ENCODE results near the gene ZPR1.

Gene ZPR1

GRCh38 chr11:116800610-116801009, 12.8 kb upstream of the ZPR1 start:
- H3K9ac ChIP-seq (ENCODE audit: low read length), result no peak overlapping the region
- no peak overlapping the region for H3K27ac ChIP-seq (ENCODE audit: low read depth, low read length)
- no peak overlapping the region for H3K4me3 ChIP-seq (ENCODE audit: low read depth in 1 of 2, low read length in 2 of 2)
- H3K36me3 ChIP-seq (ENCODE audit: insufficient read depth, low read length), result no peaks in the 10 kb centered on the region
- no peaks in the 10 kb centered on the region for H3K27me3 ChIP-seq (ENCODE audit: control insufficient read depth in 1 of 2, insufficient read depth in 2 of 2, low read length in 2 of 2)
- H3K9me3 ChIP-seq (ENCODE audit: low read length), result no peaks in the 10 kb centered on the region
- H3K4me1 ChIP-seq (ENCODE audit: insufficient read depth, low read length), result no peaks in the 10 kb centered on the region

- Histone ChIP-seq H3K4me1 (ENCODE audit: insufficient read depth, low read length) (no peaks in the 10 kb centered on the region), H3K9me3 (ENCODE audit: low read length) (no peaks in the 10 kb centered on the region), H3K36me3 (ENCODE audit: insufficient read depth, low read length) (no peaks in the 10 kb centered on the region), H3K4me3 (ENCODE audit: low read depth in 1 of 2, low read length in 2 of 2) (no peak overlapping the region), H3K27me3 (ENCODE audit: control insufficient read depth in 1 of 2, insufficient read depth in 2 of 2, low read length in 2 of 2) (no peaks in the 10 kb centered on the region), H3K9ac (ENCODE audit: low read length) (no peak overlapping the region), H3K27ac (ENCODE audit: low read depth, low read length) (no peak overlapping the region)
Measured at GRCh38 chr11:116798368-116798767, 10.5 kb upstream of the ZPR1 start.

- Histone ChIP-seq H3K9me3 (ENCODE audit: low read length) (no peaks in the 10 kb centered on the region), H3K27ac (ENCODE audit: low read depth, low read length) (no peak overlapping the region), H3K27me3 (ENCODE audit: control insufficient read depth in 1 of 2, insufficient read depth in 2 of 2, low read length in 2 of 2) (no peaks in the 10 kb centered on the region), H3K36me3 (ENCODE audit: insufficient read depth, low read length) (no peaks in the 10 kb centered on the region), H3K9ac (ENCODE audit: low read length) (no peak overlapping the region), H3K4me3 (ENCODE audit: low read depth in 1 of 2, low read length in 2 of 2) (no peak overlapping the region), H3K4me1 (ENCODE audit: insufficient read depth, low read length) (no peaks in the 10 kb centered on the region)
Measured at GRCh38 chr11:116797816-116798215, 10.0 kb upstream of the ZPR1 start.

- H3K4me1 ChIP-seq (ENCODE audit: insufficient read depth, low read length), result no peaks in the 10 kb centered on the region
- no peak overlapping the region for H3K27ac ChIP-seq (ENCODE audit: low read depth, low read length)
- no peaks in the 10 kb centered on the region for H3K36me3 ChIP-seq (ENCODE audit: insufficient read depth, low read length)
- no peaks in the 10 kb centered on the region for H3K9me3 ChIP-seq (ENCODE audit: low read length)
- no peak overlapping the region for H3K9ac ChIP-seq (ENCODE audit: low read length)
- no peaks in the 10 kb centered on the region for H3K27me3 ChIP-seq (ENCODE audit: control insufficient read depth in 1 of 2, insufficient read depth in 2 of 2, low read length in 2 of 2)
- H3K4me3 ChIP-seq (ENCODE audit: low read depth in 1 of 2, low read length in 2 of 2), result no peak overlapping the region
Measured at GRCh38 chr11:116796548-116796947, 8.7 kb upstream of the ZPR1 start.

GRCh38 chr11:116794851-116795250, 7.0 kb upstream of the ZPR1 start:
- Histone ChIP-seq H3K27ac (ENCODE audit: low read depth, low read length) (no peak overlapping the region), H3K9ac (ENCODE audit: low read length) (no peak overlapping the region), H3K27me3 (ENCODE audit: control insufficient read depth in 1 of 2, insufficient read depth in 2 of 2, low read length in 2 of 2) (no peaks in the 10 kb centered on the region), H3K36me3 (ENCODE audit: insufficient read depth, low read length) (no peaks in the 10 kb centered on the region), H3K4me3 (ENCODE audit: low read depth in 1 of 2, low read length in 2 of 2) (no peak overlapping the region), H3K9me3 (ENCODE audit: low read length) (no peaks in the 10 kb centered on the region), H3K4me1 (ENCODE audit: insufficient read depth, low read length) (no peaks in the 10 kb centered on the region)

- H3K9me3 ChIP-seq (ENCODE audit: low read length), result no peaks in the 10 kb centered on the region
- no peak overlapping the region for H3K27ac ChIP-seq (ENCODE audit: low read depth, low read length)
- H3K36me3 ChIP-seq (ENCODE audit: insufficient read depth, low read length), result no peaks in the 10 kb centered on the region
- H3K4me3 ChIP-seq (ENCODE audit: low read depth in 1 of 2, low read length in 2 of 2), result no peak overlapping the region
- peaks cover under 1% of the 10 kb centered on the region for H3K4me1 ChIP-seq (ENCODE audit: insufficient read depth, low read length)
- H3K9ac ChIP-seq (ENCODE audit: low read length), result no peak overlapping the region
- no peaks in the 10 kb centered on the region for H3K27me3 ChIP-seq (ENCODE audit: control insufficient read depth in 1 of 2, insufficient read depth in 2 of 2, low read length in 2 of 2)
Measured at GRCh38 chr11:116793772-116794097, 5.9 kb upstream of the ZPR1 start.

- Histone ChIP-seq H3K27me3 (ENCODE audit: control insufficient read depth in 1 of 2, insufficient read depth in 2 of 2, low read length in 2 of 2) (no peaks in the 10 kb centered on the region), H3K9ac (ENCODE audit: low read length) (no peak overlapping the region), H3K4me3 (ENCODE audit: low read depth in 1 of 2, low read length in 2 of 2) (no peak overlapping the region), H3K4me1 (ENCODE audit: insufficient read depth, low read length) (peaks cover 7% of the 10 kb centered on the region), H3K36me3 (ENCODE audit: insufficient read depth, low read length) (no peaks in the 10 kb centered on the region), H3K27ac (ENCODE audit: low read depth, low read length) (no peak overlapping the region), H3K9me3 (ENCODE audit: low read length) (no peaks in the 10 kb centered on the region)
Measured at GRCh38 chr11:116792869-116793771, 5.3 kb upstream of the ZPR1 start.

- no peaks in the 10 kb centered on the region for H3K9me3 ChIP-seq (ENCODE audit: low read length)
- H3K4me1 ChIP-seq (ENCODE audit: insufficient read depth, low read length), result peaks cover 8% of the 10 kb centered on the region
- no peak overlapping the region for H3K27ac ChIP-seq (ENCODE audit: low read depth, low read length)
- H3K4me3 ChIP-seq (ENCODE audit: low read depth in 1 of 2, low read length in 2 of 2), result no peak overlapping the region
- no peak overlapping the region for H3K9ac ChIP-seq (ENCODE audit: low read length)
- no peaks in the 10 kb centered on the region for H3K36me3 ChIP-seq (ENCODE audit: insufficient read depth, low read length)
- H3K27me3 ChIP-seq (ENCODE audit: control insufficient read depth in 1 of 2, insufficient read depth in 2 of 2, low read length in 2 of 2), result no peaks in the 10 kb centered on the region
Measured at GRCh38 chr11:116792144-116792868, 4.5 kb upstream of the ZPR1 start.

GRCh38 chr11:116791813-116792143, 4.0 kb upstream of the ZPR1 start, which contains the start of gene APOA5:
TSS of gene APOA5 (minus strand) at chr11:116791879. CDS start at chr11:116791860, 19 bp downstream.
- Histone ChIP-seq H3K27me3 (ENCODE audit: control insufficient read depth in 1 of 2, insufficient read depth in 2 of 2, low read length in 2 of 2) (no peaks in the 10 kb centered on the region), H3K27ac (ENCODE audit: low read depth, low read length) (no peak within 1 kb of the TSS), H3K36me3 (ENCODE audit: insufficient read depth, low read length) (no peaks in the 10 kb centered on the region), H3K9ac (ENCODE audit: low read length) (no peak within 1 kb of the TSS), H3K9me3 (ENCODE audit: low read length) (no peaks in the 10 kb centered on the region), H3K4me1 (ENCODE audit: insufficient read depth, low read length) (peaks cover 14% of the 10 kb centered on the region), H3K4me3 (ENCODE audit: low read depth in 1 of 2, low read length in 2 of 2) (peak within 1 kb of the TSS in 1 of 2 donors; percentile 22)

- no peaks in the 10 kb centered on the region for H3K27me3 ChIP-seq (ENCODE audit: control insufficient read depth in 1 of 2, insufficient read depth in 2 of 2, low read length in 2 of 2)
- peaks cover 3% of the 10 kb centered on the region for H3K36me3 ChIP-seq (ENCODE audit: insufficient read depth, low read length)
- peaks cover 19% of the 10 kb centered on the region for H3K4me1 ChIP-seq (ENCODE audit: insufficient read depth, low read length)
- no peaks in the 10 kb centered on the region for H3K9me3 ChIP-seq (ENCODE audit: low read length)
- H3K27ac ChIP-seq (ENCODE audit: low read depth, low read length), result no peak overlapping the region
- no peak overlapping the region for H3K9ac ChIP-seq (ENCODE audit: low read length)
- H3K4me3 ChIP-seq (ENCODE audit: low read depth in 1 of 2, low read length in 2 of 2), result peak overlapping the region in 1 of 2 donors; percentile 22
Measured at GRCh38 chr11:116791002-116791812, 3.4 kb upstream of the ZPR1 start.

All from muscle layer of colon (tissue), 2 donors.